Keratinocyte (primary cell): ENCODE results near the gene ACVR1C. TPM values are rescaled to one million over a fixed set of nuclear protein-coding genes. Genes with fewer than 3 reads are reported as not detected.
"Not testable (repeated sequence)": the region's sequence is repeated elsewhere in the genome, so short reads cannot be mapped to it uniquely, and the experiment has no call there.

Experiments
- DNase-seq: peaks from one replicate; pipeline ENCODE4 v3.0.0-alpha.2; 2011; ENCODE audit warnings: low read depth, missing footprints, low spot score
- FAIRE-seq: peaks from 2 replicates; lab custom pipeline; 2011; peaks lifted over from hg19 to GRCh38; lab: Jason Lieb, UNC
- H2AFZ ChIP-seq: 2 replicates; pipeline ENCODE4 v1.6.0; 2012; ENCODE audit warnings: low read length, control low read depth, inconsistent platforms; ENCODE audit not compliant: control insufficient read depth
- H3K27ac ChIP-seq: 2 replicates; pipeline ENCODE4 v1.5.1; 2011; ENCODE audit warnings: low read length; ENCODE audit not compliant: control insufficient read depth, insufficient read depth
- H3K27me3 ChIP-seq: 3 replicates; pipeline ENCODE4 v1.6.0; 2011; ENCODE audit warnings: low read length; ENCODE audit not compliant: control insufficient read depth, insufficient read depth; ENCODE audit errors: extremely low read depth
- H3K36me3 ChIP-seq, 2 experiments: 2 replicates in 1 of 2; 3 replicates in 1 of 2; pipeline ENCODE4 v1.5.1; 2011; ENCODE audit warnings: low read length in 2 of 2, mild to moderate bottlenecking in 1 of 2; ENCODE audit not compliant: control insufficient read depth in 2 of 2, insufficient read depth in 2 of 2; ENCODE audit errors: extremely low read depth in 1 of 2
- H3K4me1 ChIP-seq: 3 replicates; pipeline ENCODE4 v1.5.1; 2011; ENCODE audit warnings: low read length; ENCODE audit not compliant: control insufficient read depth, insufficient read depth; ENCODE audit errors: extremely low read depth
- H3K4me2 ChIP-seq: 3 replicates; pipeline ENCODE4 v1.6.0; 2011; ENCODE audit warnings: low read depth, low read length; ENCODE audit not compliant: control insufficient read depth, insufficient read depth; ENCODE audit errors: extremely low read depth
- H3K4me3 ChIP-seq, 3 experiments: fragments of 200-600 bp in 1 of 3; sonication (generic) in 1 of 3; 2 replicates in 2 of 3; 3 replicates in 1 of 3; pipeline ENCODE4 v1.5.1; 2011 to 2016; ENCODE audit warnings: low read length in 3 of 3, mild to moderate bottlenecking in 3 of 3, control low read depth in 2 of 3, inconsistent platforms in 1 of 3, low read depth in 1 of 3, mixed read lengths in 1 of 3, mixed run types in 1 of 3, moderate library complexity in 1 of 3; ENCODE audit not compliant: control insufficient read depth in 2 of 3, insufficient read depth in 2 of 3; ENCODE audit errors: extremely low read depth in 1 of 3
- H3K79me2 ChIP-seq: 2 replicates; pipeline ENCODE4 v1.6.0; 2012; ENCODE audit warnings: low read length; ENCODE audit not compliant: control insufficient read depth, insufficient read depth
- H3K9ac ChIP-seq: 3 replicates; pipeline ENCODE4 v1.6.0; 2011; ENCODE audit warnings: low read length; ENCODE audit not compliant: control insufficient read depth, insufficient read depth; ENCODE audit errors: extremely low read depth
- H3K9me1 ChIP-seq: 3 replicates; pipeline ENCODE4 v1.6.0; 2011; ENCODE audit warnings: low read length; ENCODE audit not compliant: control insufficient read depth, insufficient read depth; ENCODE audit errors: extremely low read depth
- H3K9me3 ChIP-seq: 2 replicates; pipeline ENCODE4 v1.5.1; 2012; ENCODE audit warnings: low read depth, low read length; ENCODE audit not compliant: control insufficient read depth
- H4K20me1 ChIP-seq: 3 replicates; pipeline ENCODE4 v1.6.0; 2011; ENCODE audit warnings: low read length; ENCODE audit not compliant: control insufficient read depth, insufficient read depth; ENCODE audit errors: extremely low read depth
- EZH2 ChIP-seq: IDR thresholded peaks from one replicate; pipeline ENCODE4 v1.6.1; 2012; ENCODE audit warnings: inconsistent platforms, mild to moderate bottlenecking, low read length, moderate library complexity
- dilution Hi-C: fragments of 300-500 bp; cut with MboI; formaldehyde crosslinking; loops from one replicate; pipeline ENCODE4 v1.7.0; 2020; ENCODE audit warnings: low sequenced_read_pairs; ENCODE audit not compliant: extremely low pct_ligation_motif_present
- polyA plus RNA-seq, 5 experiments: library from polyadenylated mRNA; depleted of rRNA in 3 of 5; stranded (reverse) in 3 of 5; stranded (forward) in 1 of 5; unstranded in 1 of 5; fragments of >200 nt; gene quantifications; 1 replicate in 1 of 5; 2 replicates in 3 of 5; 3 replicates in 1 of 5; pipeline versions ENCODE4 v1.2.1 to v1.2.3, GENCODE V29; 2011 to 2012; ENCODE audit warnings: missing spikeins in 2 of 5, low read depth in 1 of 5, low replicate concordance in 1 of 5
- TF ChIP-seq, protein P1 (sequence below), 3 experiments: IDR thresholded peaks in 1 of 3; conservative IDR thresholded peaks in 1 of 3; optimal IDR thresholded peaks in 1 of 3; 2 replicates in 2 of 3; 3 replicates in 1 of 3; pipeline versions ENCODE3 to v1.5.1; 2011; ENCODE audit warnings: low read length in 3 of 3, mild to moderate bottlenecking in 3 of 3, moderate library complexity in 2 of 3, control low read depth in 1 of 3, inconsistent platforms in 1 of 3; ENCODE audit not compliant: insufficient read depth in 2 of 3; ENCODE audit errors: extremely low read depth in 1 of 3

ACVR1C gene
- polyA plus RNA-seq, 1 donor (not counting 4 experiments of a cell fraction or from before 2014, with no cell fraction given), result 0.20 TPM

DNA sequence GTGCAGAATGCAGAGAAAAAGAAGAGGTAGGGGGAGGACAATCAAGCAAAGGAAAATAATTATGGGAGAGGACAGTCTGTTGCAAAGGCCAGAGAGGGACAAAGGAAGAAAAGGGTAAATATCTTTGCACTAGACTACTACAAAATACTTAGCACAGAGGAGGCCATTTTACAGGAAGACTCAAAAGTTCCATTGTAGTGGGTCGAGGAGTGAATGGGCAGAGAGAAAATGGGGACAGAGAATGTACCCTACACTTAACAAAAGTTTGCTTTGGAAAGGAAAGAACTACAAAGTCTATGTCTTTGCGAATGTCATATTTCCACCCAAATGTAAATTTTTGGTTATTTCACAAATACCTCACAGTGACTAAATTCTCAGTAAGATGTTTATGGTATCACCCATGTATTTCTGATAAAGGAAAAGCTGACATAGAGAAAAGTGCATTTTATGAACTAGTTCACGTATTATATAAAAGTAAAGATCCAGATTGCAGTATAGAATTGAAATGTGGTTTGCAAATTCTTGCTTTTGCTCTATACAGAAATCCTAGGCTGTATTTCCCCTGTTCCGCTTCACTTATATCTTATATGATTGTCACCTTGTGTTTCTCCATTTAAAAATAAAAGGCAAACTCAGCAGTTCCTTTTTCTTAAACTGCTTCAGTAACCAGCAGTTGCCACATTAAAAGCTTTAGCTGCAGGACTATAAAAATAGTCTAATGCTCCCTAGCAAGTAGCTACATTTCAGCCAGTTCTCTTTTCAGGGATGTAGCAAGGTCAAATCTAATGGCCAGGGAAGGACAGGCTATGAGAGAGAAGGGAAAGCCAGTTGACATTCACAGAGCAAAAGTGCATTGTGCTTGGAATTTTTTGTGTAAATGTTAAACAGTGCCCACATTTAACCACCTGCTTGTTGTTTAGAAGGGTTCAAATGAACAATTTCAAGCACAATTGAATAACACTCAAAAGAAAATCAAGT is 105.1 kb downstream of the ACVR1C start:
- Histone ChIP-seq H2AFZ (no peak overlapping the region), H4K20me1 (no peaks in the 10 kb centered on the region), H3K9me1 (no peaks in the 10 kb centered on the region), H3K27ac (no peak overlapping the region), H3K9ac (no peak overlapping the region), H3K36me3 (no peaks in the 10 kb centered on the region), H3K79me2 (no peaks in the 10 kb centered on the region), H3K9me3 (no peaks in the 10 kb centered on the region), H3K27me3 (peaks cover 4% of the 10 kb centered on the region), H3K4me3 (no peak overlapping the region), H3K4me2 (no peak overlapping the region), H3K4me1 (no peaks in the 10 kb centered on the region)
- DNase-seq (no peak), FAIRE-seq (no peak)
- TF ChIP-seq, protein P1, sequence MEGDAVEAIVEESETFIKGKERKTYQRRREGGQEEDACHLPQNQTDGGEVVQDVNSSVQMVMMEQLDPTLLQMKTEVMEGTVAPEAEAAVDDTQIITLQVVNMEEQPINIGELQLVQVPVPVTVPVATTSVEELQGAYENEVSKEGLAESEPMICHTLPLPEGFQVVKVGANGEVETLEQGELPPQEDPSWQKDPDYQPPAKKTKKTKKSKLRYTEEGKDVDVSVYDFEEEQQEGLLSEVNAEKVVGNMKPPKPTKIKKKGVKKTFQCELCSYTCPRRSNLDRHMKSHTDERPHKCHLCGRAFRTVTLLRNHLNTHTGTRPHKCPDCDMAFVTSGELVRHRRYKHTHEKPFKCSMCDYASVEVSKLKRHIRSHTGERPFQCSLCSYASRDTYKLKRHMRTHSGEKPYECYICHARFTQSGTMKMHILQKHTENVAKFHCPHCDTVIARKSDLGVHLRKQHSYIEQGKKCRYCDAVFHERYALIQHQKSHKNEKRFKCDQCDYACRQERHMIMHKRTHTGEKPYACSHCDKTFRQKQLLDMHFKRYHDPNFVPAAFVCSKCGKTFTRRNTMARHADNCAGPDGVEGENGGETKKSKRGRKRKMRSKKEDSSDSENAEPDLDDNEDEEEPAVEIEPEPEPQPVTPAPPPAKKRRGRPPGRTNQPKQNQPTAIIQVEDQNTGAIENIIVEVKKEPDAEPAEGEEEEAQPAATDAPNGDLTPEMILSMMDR (optimal IDR thresholded peaks at IDR 0.05 in 1 of 3, IDR thresholded peaks at IDR 0.05 in 1 of 3, conservative IDR thresholded peaks at IDR 0.05 in 1 of 3; ENCODE audit: extremely low read depth in 1 of 3, insufficient read depth in 2 of 3, low read length in 3 of 3), result no peak
- no peak for TF ChIP-seq EZH2
- dilution Hi-C loops, result no loop called here

DNA sequence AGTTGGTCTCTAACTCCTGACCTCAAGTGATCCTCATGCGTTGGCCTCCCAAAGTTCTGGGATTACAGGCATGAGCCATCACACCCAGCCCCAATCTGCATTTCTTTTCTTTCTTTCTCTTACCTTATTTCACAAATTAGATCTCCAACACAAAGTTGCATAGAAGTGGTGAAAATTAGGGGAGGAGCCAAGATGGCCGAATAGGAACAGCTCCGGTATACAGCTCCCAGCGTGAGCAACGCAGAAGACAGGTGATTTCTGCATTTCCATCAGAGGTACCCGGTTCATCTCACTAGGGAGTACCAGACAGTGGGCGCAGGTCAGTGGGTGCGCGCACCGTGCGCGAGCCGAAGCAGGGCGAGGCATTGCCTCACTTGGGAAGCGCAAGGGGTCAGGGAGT is 113.7 kb downstream of the ACVR1C start:
- H3K27ac ChIP-seq, H3K4me2 ChIP-seq, H3K36me3 ChIP-seq, H3K4me3 ChIP-seq, DNase-seq, H3K9ac ChIP-seq, H3K79me2 ChIP-seq, H3K27me3 ChIP-seq, dilution Hi-C loops, FAIRE-seq, H2AFZ ChIP-seq, H4K20me1 ChIP-seq, H3K9me3 ChIP-seq, H3K4me1 ChIP-seq, H3K9me1 ChIP-seq: not testable (repeated sequence)
